Posterior vena cava (tissue), 2 donors: ENCODE measurements around the gene ATOH8. TPM values are rescaled to one million over a fixed set of nuclear protein-coding genes. Genes with fewer than 3 reads are reported as not detected.
"Not testable (repeated sequence)": the region's sequence is repeated elsewhere in the genome, so short reads cannot be mapped to it uniquely, and the experiment has no call there.

Experiments used
- DNase-seq: peaks from one replicate; pipeline ENCODE4 v3.0.0-alpha.2; 2020; ENCODE audit warnings: low spot score
- intact Hi-C, 2 donors: fragments of 100-400 bp; cut with DNase I; formaldehyde crosslinking; loops; one replicate each; pipeline versions ENCODE4 v1.14.1 to v1.14.2; 2022 to 2023
- long read RNA-seq, 2 donors: library from polyadenylated mRNA; unstranded; transcript quantifications; one replicate each; pipeline ENCODE4 v2.0.0, GENCODE V29; 2020 to 2021
- total RNA-seq, 2 donors: library from RNA; stranded (reverse); fragmentation: NEBNext Ultra II Directional; extraction: Animal tissue kit (Norgen Biotek cat#: 25700); gene quantifications; one replicate each; pipeline ENCODE4 v1.2.1, GENCODE V29; 2021
- donor health status: DM: yes; HTN: yes; CAD: no.
- donor health status: DM: yes; HTN: yes; CAD: no.

Gene ATOH8
- 10 to 100 TPM; 16.6 to 17.5 TPM for total RNA-seq
- long read RNA-seq, donor 1, transcript ATOH8-201 (3 exons, 2,438 nt), result major isoform, 8 of 10 reads
- long read RNA-seq, donor 1, partial matches to known transcripts, result 0 of 10 reads
- long read RNA-seq, donor 1, other reads (novel, unspliced or antisense), result 2 of 10 reads
- long read RNA-seq, donor 2, transcript ATOH8-201 (3 exons, 2,438 nt), result major isoform, 21 of 25 reads
- long read RNA-seq, donor 2, partial matches to known transcripts, result 4 of 25 reads
- long read RNA-seq, donor 2, other reads (novel, unspliced or antisense), result 0 of 25 reads

GRCh38 chr2:85753525-85754312 is at the start of gene ATOH8:
Gene ATOH8 (plus strand): TSS chr2:85753991. CDS start chr2:85754190, 199 bp downstream.
- DNase-seq, result peak; percentile 93
- intact Hi-C loops, result loop anchor here in 1 of 2 donors (5.0 kb wide), 1 partner anchor 44 kb away; no protein-coding TSS in a partner anchor

GRCh38 chr2:85704038-85704437 is 49.8 kb upstream of the ATOH8 start:
- no peak for DNase-seq
- intact Hi-C loops, result no loop called here

GRCh38 chr2:85704800-85705679 is 48.8 kb upstream of the ATOH8 start:
- intact Hi-C loops, result loop anchor here (5.0 kb wide), 1 partner anchor 68 kb away; no protein-coding TSS in a partner anchor

GRCh38 chr2:85705680-85706039 is 48.1 kb upstream of the ATOH8 start:
- intact Hi-C loops, result loop anchor here (5.0 kb wide), 1 partner anchor 68 kb away; no protein-coding TSS in a partner anchor
- no peak for DNase-seq

More at GRCh38 chr2:85704800-85705679, 48.8 kb upstream of the ATOH8 start:
- no peak for DNase-seq

GRCh38 chr2:85706063-85706462 is 47.7 kb upstream of the ATOH8 start:
- intact Hi-C loops, result loop anchor here (5.0 kb wide), 1 partner anchor 69 kb away; no protein-coding TSS in a partner anchor
- no peak for DNase-seq

- intact Hi-C loops, result loop anchor here (5.0 kb wide), 1 partner anchor 69 kb away; no protein-coding TSS in a partner anchor
- peak; percentile 89 for DNase-seq
Observed at GRCh38 chr2:85706599-85707296, 47.0 kb upstream of the ATOH8 start.

GRCh38 chr2:85707304-85707703 is 46.5 kb upstream of the ATOH8 start:
- DNase-seq, result no peak
- intact Hi-C loops, result loop anchor here (5.0 kb wide), 1 partner anchor 70 kb away; no protein-coding TSS in a partner anchor

- no peak for DNase-seq
- intact Hi-C loops, result loop anchor here (5.0 kb wide), 1 partner anchor 71 kb away; no protein-coding TSS in a partner anchor
Observed at GRCh38 chr2:85708641-85709040, 45.1 kb upstream of the ATOH8 start.

- DNase-seq, result no peak
- intact Hi-C loops, result loop anchor here (5.0 kb wide), 1 partner anchor 72 kb away; no protein-coding TSS in a partner anchor
Observed at GRCh38 chr2:85709401-85709811, 44.4 kb upstream of the ATOH8 start.

- intact Hi-C loops, result no loop called here
- DNase-seq, result no peak
Observed at GRCh38 chr2:85710687-85711577, 42.9 kb upstream of the ATOH8 start.

GRCh38 chr2:85711578-85712060 is 42.2 kb upstream of the ATOH8 start:
- intact Hi-C loops, result no loop called here
- DNase-seq, result no peak

- no peak for DNase-seq
Observed at GRCh38 chr2:85712336-85712735, 41.5 kb upstream of the ATOH8 start.

GRCh38 chr2:85712849-85713612 is 40.8 kb upstream of the ATOH8 start:
- intact Hi-C loops, result no loop called here
- no peak for DNase-seq

More at GRCh38 chr2:85712336-85712735, 41.5 kb upstream of the ATOH8 start:
- intact Hi-C loops, result no loop called here

GRCh38 chr2:85713836-85714235 is 40.0 kb upstream of the ATOH8 start:
- DNase-seq, result no peak
- intact Hi-C loops, result no loop called here

- DNase-seq, intact Hi-C loops: not testable (repeated sequence)
Observed at GRCh38 chr2:85714421-85714820, 39.4 kb upstream of the ATOH8 start.

- intact Hi-C loops, result no loop called here
- no peak for DNase-seq
Observed at GRCh38 chr2:85714841-85715240, 39.0 kb upstream of the ATOH8 start.
